HEK293 (cell line): ENCODE measurements around the gene RHEX.

ENCODE experiments used
- CTCF ChIA-PET: fragments of 350-600 bp; formaldehyde crosslinking; extraction: SDS; loops from one replicate; lab custom pipeline; 2021; ENCODE audit warnings: antibody characterized with exemption; lab: Yijun Ruan, JAX
- POLR2A ChIA-PET: fragments of 300-600 bp; formaldehyde crosslinking; extraction: SDS; loops from one replicate; lab custom pipeline; 2020; ENCODE audit warnings: antibody characterized with exemption, inconsistent platforms; lab: Yijun Ruan, JAX
- H3K27ac ChIP-seq: fragments of 200-500 bp; sonication (Bioruptor generic); 2 replicates; pipeline ENCODE4 v1.5.1; 2014; ENCODE audit warnings: low read depth, low read length, control low read depth, inconsistent platforms; ENCODE audit errors: extremely low read depth
- H3K36me3 ChIP-seq, 2 experiments: fragments of 200-500 bp in 1 of 2; sonication (Bioruptor generic) in 1 of 2; 1 replicate in 1 of 2; 2 replicates in 1 of 2; pipeline ENCODE4 v1.5.1; 2014 to 2017; ENCODE audit warnings: inconsistent platforms in 2 of 2, low read length in 2 of 2; ENCODE audit not compliant: control insufficient read depth in 2 of 2, insufficient read depth in 1 of 2
- H3K4me1 ChIP-seq: fragments of 200-500 bp; sonication (Bioruptor generic); 2 replicates; pipeline ENCODE4 v1.5.1; 2014; ENCODE audit warnings: mild to moderate bottlenecking, low read length, inconsistent platforms; ENCODE audit not compliant: control insufficient read depth, insufficient read depth
- H3K4me3 ChIP-seq: 2 replicates; pipeline ENCODE4 v1.5.1; 2011; ENCODE audit warnings: low read depth, mild to moderate bottlenecking, control low read depth, low read length, moderate library complexity
- H3K9me3 ChIP-seq: fragments of 200-500 bp; sonication (Bioruptor generic); 2 replicates; pipeline ENCODE4 v1.5.1; 2014; ENCODE audit warnings: low read depth, low read length, inconsistent platforms; ENCODE audit not compliant: control insufficient read depth, insufficient read depth
- KLF10 ChIP-seq: fragments of 450-650 bp; IDR thresholded peaks from 2 replicates; pipeline ENCODE4 v1.5.1; 2018; ENCODE audit warnings: missing biosample characterization, mild to moderate bottlenecking, missing genetic modification characterization
- YY2 ChIP-seq: fragments of 450-650 bp; formaldehyde crosslinking; IDR thresholded peaks from 2 replicates; pipeline ENCODE4 v1.5.1; 2016; ENCODE audit warnings: missing biosample characterization, missing genetic modification characterization
- ZBTB20 ChIP-seq: fragments of 450-650 bp; formaldehyde crosslinking; IDR thresholded peaks from 2 replicates; pipeline ENCODE4 v1.5.1; 2016; ENCODE audit warnings: missing biosample characterization, missing genetic modification characterization
- ZBTB8A ChIP-seq: fragments of 450-650 bp; formaldehyde crosslinking; IDR thresholded peaks from 2 replicates; pipeline ENCODE4 v1.5.1; 2016; ENCODE audit warnings: missing biosample characterization, missing genetic modification characterization
- ZNF155 ChIP-seq: fragments of 450-650 bp; formaldehyde crosslinking; IDR thresholded peaks from 2 replicates; pipeline ENCODE4 v1.5.1; 2016; ENCODE audit warnings: missing biosample characterization, missing genetic modification characterization
- ZNF211 ChIP-seq: fragments of 450-650 bp; formaldehyde crosslinking; IDR thresholded peaks from 2 replicates; pipeline ENCODE4 v1.5.1; 2016; ENCODE audit warnings: low read depth, missing biosample characterization, missing genetic modification characterization
- ZNF214 ChIP-seq: fragments of 450-650 bp; formaldehyde crosslinking; IDR thresholded peaks from 2 replicates; pipeline ENCODE4 v1.5.1; 2017; ENCODE audit warnings: missing biosample characterization, mild to moderate bottlenecking, missing genetic modification characterization, borderline replicate concordance
- ZNF280C ChIP-seq: fragments of 450-650 bp; formaldehyde crosslinking; IDR thresholded peaks from 2 replicates; pipeline ENCODE4 v1.5.1; 2016; ENCODE audit warnings: missing biosample characterization, missing genetic modification characterization
- ZNF433 ChIP-seq: fragments of 450-650 bp; formaldehyde crosslinking; IDR thresholded peaks from 2 replicates; pipeline ENCODE4 v1.5.1; 2016; ENCODE audit warnings: missing biosample characterization, missing genetic modification characterization, low read depth
- ZNF510 ChIP-seq: fragments of 450-650 bp; formaldehyde crosslinking; IDR thresholded peaks from 2 replicates; pipeline ENCODE4 v1.5.1; 2018; ENCODE audit warnings: mild to moderate bottlenecking, missing genetic modification characterization, missing biosample characterization; ENCODE audit not compliant: insufficient replicate concordance
- ZNF747 ChIP-seq: fragments of 450-650 bp; formaldehyde crosslinking; IDR thresholded peaks from 2 replicates; pipeline ENCODE4 v1.5.1; 2016; ENCODE audit warnings: missing biosample characterization, missing genetic modification characterization
- ZNF777 ChIP-seq: fragments of 450-650 bp; formaldehyde crosslinking; IDR thresholded peaks from 2 replicates; pipeline ENCODE4 v1.5.1; 2017; ENCODE audit warnings: missing biosample characterization, missing genetic modification characterization, borderline replicate concordance
- TF ChIP-seq, protein P1 (sequence below): fragments of 450-650 bp; formaldehyde crosslinking; IDR thresholded peaks from 2 replicates; pipeline ENCODE4 v1.5.1; 2017; ENCODE audit warnings: missing biosample characterization, missing genetic modification characterization
- TF ChIP-seq, protein P2 (sequence below): fragments of 450-650 bp; formaldehyde crosslinking; IDR thresholded peaks from 2 replicates; pipeline ENCODE4 v1.5.1; 2016; ENCODE audit warnings: missing biosample characterization, missing genetic modification characterization

The RHEX gene

DNA sequence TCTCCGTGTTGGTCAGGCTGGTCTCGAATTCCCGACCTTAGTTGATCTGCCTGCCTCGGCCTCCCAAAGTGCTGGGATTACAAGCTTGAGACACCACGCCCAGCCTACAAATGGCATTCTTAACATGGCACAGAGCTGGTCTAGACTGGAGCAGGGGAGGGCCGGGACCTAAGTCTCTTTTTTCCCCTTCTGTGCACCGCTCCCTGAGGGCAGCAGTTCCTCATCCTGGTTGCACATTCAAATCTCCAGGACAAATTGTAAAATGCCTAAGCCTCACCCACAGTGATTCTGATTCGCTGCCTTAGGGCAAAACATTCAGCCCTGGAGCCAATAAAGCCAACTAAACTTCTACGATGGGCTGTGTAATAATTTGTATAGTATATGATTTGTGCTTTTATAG is 74.4 kb downstream of the RHEX start:
- Histone ChIP-seq H3K36me3 (no peaks in the 10 kb centered on the region), H3K4me3 (no peak overlapping the region), H3K4me1 (no peaks in the 10 kb centered on the region), H3K27ac (no peak overlapping the region), H3K9me3 (no peaks in the 10 kb centered on the region)
- ChIA-PET CTCF (interaction anchor here (0.6 kb wide), 1 partner anchor 32 kb away, joined by 3 read pairs; no protein-coding TSS in a partner anchor), POLR2A (no interaction called here)
- TF ChIP-seq, protein P1, sequence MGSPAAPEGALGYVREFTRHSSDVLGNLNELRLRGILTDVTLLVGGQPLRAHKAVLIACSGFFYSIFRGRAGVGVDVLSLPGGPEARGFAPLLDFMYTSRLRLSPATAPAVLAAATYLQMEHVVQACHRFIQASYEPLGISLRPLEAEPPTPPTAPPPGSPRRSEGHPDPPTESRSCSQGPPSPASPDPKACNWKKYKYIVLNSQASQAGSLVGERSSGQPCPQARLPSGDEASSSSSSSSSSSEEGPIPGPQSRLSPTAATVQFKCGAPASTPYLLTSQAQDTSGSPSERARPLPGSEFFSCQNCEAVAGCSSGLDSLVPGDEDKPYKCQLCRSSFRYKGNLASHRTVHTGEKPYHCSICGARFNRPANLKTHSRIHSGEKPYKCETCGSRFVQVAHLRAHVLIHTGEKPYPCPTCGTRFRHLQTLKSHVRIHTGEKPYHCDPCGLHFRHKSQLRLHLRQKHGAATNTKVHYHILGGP (tag by site-specific recombination): no peak
- no peak for TF ChIP-seq ZNF510 (tag by site-specific recombination)
- no peak for TF ChIP-seq ZBTB20

DNA sequence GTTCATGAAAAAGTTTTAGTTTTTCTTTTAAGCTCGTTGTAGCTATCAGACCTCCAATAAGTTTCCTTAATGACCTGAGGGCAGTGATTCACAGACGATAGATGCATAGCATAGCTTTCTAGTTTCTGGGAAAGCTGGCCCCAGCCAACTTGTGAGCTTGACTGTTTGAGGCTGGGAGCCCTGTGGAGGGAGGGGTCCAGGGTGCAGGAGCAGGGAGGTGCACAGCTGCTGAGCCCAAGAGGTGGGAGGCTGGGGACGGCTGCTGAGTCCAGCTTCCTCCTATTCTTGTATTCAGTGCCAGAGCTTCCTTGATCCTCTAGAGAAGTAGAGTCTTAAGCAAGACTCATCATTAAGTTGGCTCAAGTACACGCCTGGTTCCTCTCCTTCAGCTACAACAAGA is 75.2 kb downstream of the RHEX start:
- Histone ChIP-seq H3K4me1 (no peaks in the 10 kb centered on the region), H3K27ac (no peak overlapping the region), H3K9me3 (no peaks in the 10 kb centered on the region), H3K4me3 (no peak overlapping the region), H3K36me3 (no peaks in the 10 kb centered on the region)
- TF ChIP-seq ZBTB8A (tag by site-specific recombination) (no peak), ZNF510 (tag by site-specific recombination) (no peak), KLF10 (tag by site-specific recombination) (no peak), ZNF433 (tag by site-specific recombination) (no peak), YY2 (tag by site-specific recombination) (no peak), ZNF777 (tag by site-specific recombination) (no peak), ZNF747 (tag by site-specific recombination) (no peak), ZNF211 (tag by site-specific recombination) (no peak), ZNF214 (tag by site-specific recombination) (no peak), ZNF280C (tag by site-specific recombination) (no peak), ZNF155 (tag by site-specific recombination) (no peak)
- TF ChIP-seq, protein P1 (tag by site-specific recombination): no peak
- TF ChIP-seq, protein P2, sequence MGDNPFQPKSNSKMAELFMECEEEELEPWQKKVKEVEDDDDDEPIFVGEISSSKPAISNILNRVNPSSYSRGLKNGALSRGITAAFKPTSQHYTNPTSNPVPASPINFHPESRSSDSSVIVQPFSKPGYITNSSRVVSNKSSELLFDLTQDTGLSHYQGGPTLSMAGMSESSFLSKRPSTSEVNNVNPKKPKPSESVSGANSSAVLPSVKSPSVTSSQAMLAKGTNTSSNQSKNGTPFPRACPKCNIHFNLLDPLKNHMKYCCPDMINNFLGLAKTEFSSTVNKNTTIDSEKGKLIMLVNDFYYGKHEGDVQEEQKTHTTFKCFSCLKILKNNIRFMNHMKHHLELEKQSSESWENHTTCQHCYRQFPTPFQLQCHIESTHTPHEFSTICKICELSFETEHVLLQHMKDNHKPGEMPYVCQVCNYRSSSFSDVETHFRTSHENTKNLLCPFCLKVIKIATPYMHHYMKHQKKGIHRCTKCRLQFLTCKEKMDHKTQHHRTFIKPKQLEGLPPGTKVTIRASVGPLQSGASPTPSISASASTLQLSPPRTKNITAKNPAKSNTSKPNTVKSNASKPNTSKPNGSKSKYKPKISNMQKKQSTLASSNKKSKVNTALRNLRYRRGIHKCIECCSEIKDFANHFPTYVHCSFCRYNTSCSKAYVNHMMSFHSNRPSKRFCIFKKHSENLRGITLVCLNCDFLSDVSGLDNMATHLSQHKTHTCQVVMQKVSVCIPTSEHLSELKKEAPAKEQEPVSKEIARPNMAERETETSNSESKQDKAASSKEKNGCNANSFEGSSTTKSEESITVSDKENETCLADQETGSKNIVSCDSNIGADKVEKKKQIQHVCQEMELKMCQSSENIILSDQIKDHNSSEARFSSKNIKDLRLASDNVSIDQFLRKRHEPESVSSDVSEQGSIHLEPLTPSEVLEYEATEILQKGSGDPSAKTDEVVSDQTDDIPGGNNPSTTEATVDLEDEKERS (tag by site-specific recombination): no peak
- CTCF ChIA-PET: interaction anchor here (1.2 kb wide), 1 partner anchor 22 kb away, joined by 3 read pairs; no protein-coding TSS in a partner anchor
- POLR2A ChIA-PET: no interaction called here
